Measurements from ENCODE around the gene C5orf63.

- TF ChIP-seq CTCF (IDR thresholded peaks at IDR 0.05) (no peak), POLR2A (IDR thresholded peaks at IDR 0.05) (no peak)
Observed at GRCh38 chr5:127009784-127010183, 63.5 kb downstream of the C5orf63 start.

Data from right lobe of liver (tissue), 4 donors.